A673 (cell line): ENCODE results near the gene IL12A. TPM values are rescaled to one million over a fixed set of nuclear protein-coding genes. Genes with fewer than 3 reads are reported as not detected.

ENCODE experiments used
- Bru-seq: library from RNA; stranded (reverse); fragments of 400-500 nt; gene quantifications from one replicate; lab custom pipeline; 2021; lab: Mats Ljungman, UMichigan
- BruChase-seq, 2 experiments: library from RNA; stranded (reverse); fragments of 400-500 nt; gene quantifications; one replicate each; lab custom pipeline; 2021; lab: Mats Ljungman, UMichigan
- BruUV-seq: library from RNA; stranded (reverse); fragments of 400-500 nt; replicated peaks from 2 replicates; lab custom pipeline; 2021; lab: Mats Ljungman, UMichigan
- CTCF ChIA-PET: fragments of 300-600 bp; sonication (Branson Sonifier 250); formaldehyde crosslinking; loops from one replicate; lab custom pipeline; 2022; ENCODE audit warnings: antibody characterized with exemption; lab: Charles Lee
- POLR2A ChIA-PET: fragments of 300-600 bp; sonication (Branson Sonifier 250); formaldehyde crosslinking; loops from one replicate; lab custom pipeline; 2022; ENCODE audit warnings: antibody characterized with exemption; ENCODE audit not compliant: low non-redundant PET; lab: Charles Lee
- DNase-seq: peaks from one replicate; pipeline ENCODE4 v3.0.0-alpha.2; 2015; ENCODE audit warnings: low spot score
- H3K27ac ChIP-seq: fragments of 200-600 bp; sonication (generic); 2 replicates; pipeline ENCODE4 v1.5.1; 2016; ENCODE audit warnings: mixed run types, low read depth, mild to moderate bottlenecking, mixed read lengths, antibody characterized with exemption, low read length; ENCODE audit not compliant: poor library complexity, severe bottlenecking
- H3K27me3 ChIP-seq: fragments of 200-600 bp; sonication (generic); replicated peaks from 2 replicates; pipeline ENCODE4 v1.6.1; 2017; ENCODE audit warnings: mixed run types, low read depth, mild to moderate bottlenecking, mixed read lengths, antibody characterized with exemption, low read length; ENCODE audit not compliant: insufficient read depth, poor library complexity
- H3K36me3 ChIP-seq: fragments of 200-600 bp; sonication (generic); 2 replicates; pipeline ENCODE4 v1.6.1; 2016; ENCODE audit warnings: mixed run types, mild to moderate bottlenecking, mixed read lengths, antibody characterized with exemption, low read length; ENCODE audit not compliant: insufficient read depth, poor library complexity, severe bottlenecking
- H3K4me1 ChIP-seq: fragments of 200-600 bp; sonication (generic); 2 replicates; pipeline ENCODE4 v1.6.1; 2017; ENCODE audit warnings: mixed run types, mild to moderate bottlenecking, mixed read lengths, antibody characterized with exemption, low read length; ENCODE audit not compliant: insufficient read depth, poor library complexity, severe bottlenecking
- H3K4me3 ChIP-seq: fragments of 200-600 bp; sonication (generic); 2 replicates; pipeline ENCODE4 v1.5.1; 2016; ENCODE audit warnings: low read depth, mixed run types, mild to moderate bottlenecking, mixed read lengths, low read length; ENCODE audit not compliant: poor library complexity, severe bottlenecking
- H3K9me3 ChIP-seq: fragments of 200-600 bp; sonication (generic); 2 replicates; pipeline ENCODE4 v1.6.1; 2016; ENCODE audit warnings: mixed run types, low read depth, mild to moderate bottlenecking, mixed read lengths, antibody characterized with exemption, low read length; ENCODE audit not compliant: poor library complexity, severe bottlenecking
- EZH2 ChIP-seq: fragments of 200-600 bp; sonication (generic); IDR thresholded peaks from 2 replicates; pipeline ENCODE4 v1.6.1; 2017; ENCODE audit warnings: borderline replicate concordance, low read depth, mild to moderate bottlenecking, mixed read lengths, antibody characterized with exemption, low read length; ENCODE audit not compliant: poor library complexity, severe bottlenecking
- intact Hi-C: fragments of 100-400 bp; cut with micrococcal nuclease; formaldehyde crosslinking; loops from one replicate; pipeline ENCODE4 v1.10.0; 2022; ENCODE audit not compliant: unreplicated experiment
- long read RNA-seq: library from polyadenylated mRNA; stranded (forward); transcript quantifications from one replicate; pipeline ENCODE4 v2.0.0, GENCODE V29; 2022
- total RNA-seq: library from RNA; stranded (reverse); gene quantifications from 2 replicates; pipeline ENCODE4 v1.2.3, GENCODE V29; 2021
- TF ChIP-seq, protein P1 (sequence below): fragments of 300-800, 200-600 bp; sonication (generic); conservative IDR thresholded peaks from 2 replicates; pipeline ENCODE4 v1.5.1; 2017; ENCODE audit warnings: low read depth, mild to moderate bottlenecking, antibody characterized with exemption, low read length, moderate library complexity, mixed read lengths

The IL12A gene
- total RNA-seq (not detected in 2 replicates), Bru-seq, nascent RNA (percentile 20 among the genes with signal in this experiment), BruChase-seq, experiment 1, labeled RNA remaining after a 2-hour chase (percentile 10 among the genes with signal in this experiment), BruChase-seq, experiment 2, labeled RNA remaining after a 6-hour chase (percentile 17 among the genes with signal in this experiment)
- long read RNA-seq, partial matches to known transcripts: 0 of 1 reads
- long read RNA-seq, other reads (novel, unspliced or antisense): 0 of 1 reads

DNA sequence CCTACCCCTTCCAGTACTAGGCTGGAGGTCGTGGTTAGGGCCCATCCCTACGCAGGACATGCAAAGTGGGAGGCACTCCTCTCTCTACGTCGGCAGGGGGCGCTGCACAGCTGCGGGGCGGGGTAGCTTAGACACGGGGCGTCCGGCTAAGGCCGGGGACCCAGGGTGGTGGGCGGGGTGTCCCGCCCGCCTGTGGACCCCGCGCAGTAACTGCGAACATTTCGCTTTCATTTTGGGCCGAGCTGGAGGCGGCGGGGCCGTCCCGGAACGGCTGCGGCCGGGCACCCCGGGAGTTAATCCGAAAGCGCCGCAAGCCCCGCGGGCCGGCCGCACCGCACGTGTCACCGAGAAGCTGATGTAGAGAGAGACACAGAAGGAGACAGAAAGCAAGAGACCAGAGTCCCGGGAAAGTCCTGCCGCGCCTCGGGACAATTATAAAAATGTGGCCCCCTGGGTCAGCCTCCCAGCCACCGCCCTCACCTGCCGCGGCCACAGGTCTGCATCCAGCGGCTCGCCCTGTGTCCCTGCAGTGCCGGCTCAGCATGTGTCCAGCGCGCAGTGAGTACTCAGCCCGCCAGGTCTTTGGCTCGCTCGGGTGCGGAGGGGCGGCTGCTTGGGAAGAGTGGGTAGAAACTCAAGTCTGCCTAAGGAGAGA lies at the start of gene IL12A:
IL12A (plus strand) TSS at position 219 of the 655 bp plus-strand sequence.
- Histone ChIP-seq H3K9me3 (no peaks in the 10 kb centered on the region), H3K4me1 (no peaks in the 10 kb centered on the region), H3K36me3 (no peaks in the 10 kb centered on the region), H3K27me3 (no peaks in the 10 kb centered on the region), H3K4me3 (peak within 1 kb of the TSS; percentile 50), H3K27ac (no peak within 1 kb of the TSS)
- intact Hi-C loops: no loop called here
- CTCF ChIA-PET: interaction anchor here (0.6 to 2.3 kb wide), 5 partner anchors 18 to 369 kb away, joined by 3 to 10 read pairs (median 3); no protein-coding TSS in a partner anchor
- no TSS peak for BruUV-seq
- POLR2A ChIA-PET: no interaction called here
- peak; percentile 75 for DNase-seq
- no peak for TF ChIP-seq EZH2
- TF ChIP-seq, protein P1, sequence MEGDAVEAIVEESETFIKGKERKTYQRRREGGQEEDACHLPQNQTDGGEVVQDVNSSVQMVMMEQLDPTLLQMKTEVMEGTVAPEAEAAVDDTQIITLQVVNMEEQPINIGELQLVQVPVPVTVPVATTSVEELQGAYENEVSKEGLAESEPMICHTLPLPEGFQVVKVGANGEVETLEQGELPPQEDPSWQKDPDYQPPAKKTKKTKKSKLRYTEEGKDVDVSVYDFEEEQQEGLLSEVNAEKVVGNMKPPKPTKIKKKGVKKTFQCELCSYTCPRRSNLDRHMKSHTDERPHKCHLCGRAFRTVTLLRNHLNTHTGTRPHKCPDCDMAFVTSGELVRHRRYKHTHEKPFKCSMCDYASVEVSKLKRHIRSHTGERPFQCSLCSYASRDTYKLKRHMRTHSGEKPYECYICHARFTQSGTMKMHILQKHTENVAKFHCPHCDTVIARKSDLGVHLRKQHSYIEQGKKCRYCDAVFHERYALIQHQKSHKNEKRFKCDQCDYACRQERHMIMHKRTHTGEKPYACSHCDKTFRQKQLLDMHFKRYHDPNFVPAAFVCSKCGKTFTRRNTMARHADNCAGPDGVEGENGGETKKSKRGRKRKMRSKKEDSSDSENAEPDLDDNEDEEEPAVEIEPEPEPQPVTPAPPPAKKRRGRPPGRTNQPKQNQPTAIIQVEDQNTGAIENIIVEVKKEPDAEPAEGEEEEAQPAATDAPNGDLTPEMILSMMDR: peak; percentile 95

GRCh38 chr3:159941038-159942000 lies 47.3 kb upstream of the IL12A start:
- Histone ChIP-seq H3K9me3 (no peaks in the 10 kb centered on the region), H3K27me3 (no peaks in the 10 kb centered on the region), H3K36me3 (no peaks in the 10 kb centered on the region), H3K27ac (no peak overlapping the region), H3K4me1 (no peaks in the 10 kb centered on the region), H3K4me3 (no peak overlapping the region)
- BruUV-seq: no TSS peak
- DNase-seq: no peak
- TF ChIP-seq, protein P1: no peak
- no peak for TF ChIP-seq EZH2
- intact Hi-C loops: no loop called here
- CTCF ChIA-PET: no interaction called here
- POLR2A ChIA-PET: no interaction called here

DNA sequence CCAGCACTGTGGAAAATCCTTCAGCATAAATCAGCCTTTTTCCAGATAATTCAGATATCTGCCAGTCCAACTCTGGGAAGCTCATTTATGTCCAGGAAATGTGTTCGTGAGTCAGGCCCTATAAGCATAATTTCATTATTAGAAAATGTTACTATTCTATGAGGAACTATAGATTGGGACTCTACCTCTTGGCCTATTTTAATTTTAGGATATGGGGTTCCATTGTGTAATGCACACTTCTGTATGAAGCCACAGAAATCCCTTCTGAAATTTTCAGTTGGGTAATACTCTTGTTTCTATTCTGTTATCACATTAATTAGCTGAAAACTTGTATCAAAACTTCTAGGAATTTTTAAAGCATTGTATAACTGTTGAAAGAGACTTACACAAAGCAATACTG lies 43.9 kb upstream of the IL12A start:
- ChIA-PET POLR2A (no interaction called here), CTCF (no interaction called here)
- no TSS peak for BruUV-seq
- intact Hi-C loops: no loop called here
- Histone ChIP-seq H3K4me3 (no peak overlapping the region), H3K9me3 (no peaks in the 10 kb centered on the region), H3K27me3 (no peaks in the 10 kb centered on the region), H3K4me1 (no peaks in the 10 kb centered on the region), H3K36me3 (no peaks in the 10 kb centered on the region), H3K27ac (no peak overlapping the region)
- DNase-seq: no peak
- TF ChIP-seq EZH2: no peak
- TF ChIP-seq, protein P1: no peak
